Measurements from ENCODE around the gene LEMD1.
A peak's percentile ranks its signal among the peaks of the same experiment; 100 is the strongest.
"Not testable (repeated sequence)": the region's sequence is repeated elsewhere in the genome, so short reads cannot be mapped to it uniquely, and the experiment has no call there.

LEMD1 gene

GRCh38 chr1:205404484-205404883, 17.4 kb downstream of the LEMD1 start:
- not testable (repeated sequence) for H2BK120ac ChIP-seq (ENCODE audit: low read depth, low read length); H3K4me3 ChIP-seq (ENCODE audit: low read length in 2 of 2); H2BK12ac ChIP-seq (ENCODE audit: low read length); H4K91ac ChIP-seq (ENCODE audit: low read depth, low read length, poor library complexity); H4K8ac ChIP-seq (ENCODE audit: low read depth, low read length); H3K9ac ChIP-seq (ENCODE audit: low read depth, low read length, poor library complexity); H3K18ac ChIP-seq (ENCODE audit: low read length); H3K4ac ChIP-seq (ENCODE audit: low read length); H3K27ac ChIP-seq (replicated peaks; ENCODE audit: low read length); H2BK5ac ChIP-seq (ENCODE audit: low read length); H3K4me2 ChIP-seq (ENCODE audit: insufficient read depth, low read length, poor library complexity, severe bottlenecking); H3K4me1 ChIP-seq (ENCODE audit: control insufficient read depth in 2 of 2, insufficient read depth in 1 of 2, low read depth in 1 of 2, low read length in 2 of 2); H3K79me1 ChIP-seq (ENCODE audit: low read depth, low read length); H2AFZ ChIP-seq (ENCODE audit: low read length); H2BK15ac ChIP-seq (ENCODE audit: low read length); H3K9me3 ChIP-seq (replicated peaks in 1 of 2; ENCODE audit: control insufficient read depth in 2 of 2, insufficient read depth in 1 of 2, low read depth in 1 of 2, low read length in 2 of 2); H3K14ac ChIP-seq (ENCODE audit: low read length); DNase-seq (ENCODE audit: low spot score); H3K23ac ChIP-seq (ENCODE audit: low read depth, low read length, poor library complexity); H3K36me3 ChIP-seq (replicated peaks in 1 of 2; ENCODE audit: control insufficient read depth in 2 of 2, insufficient read depth in 2 of 2, low read length in 2 of 2); H3K27me3 ChIP-seq (ENCODE audit: control insufficient read depth in 3 of 3, insufficient read depth in 3 of 3, low read depth in 1 of 3, low read length in 3 of 3); H2AK5ac ChIP-seq (ENCODE audit: low read depth, low read length)
- WGBS, 2 donors (ENCODE audit: extremely low coverage in 2 of 2, insufficient read length in 2 of 2, insufficient replicate concordance in 1 of 2) = no CpG with 5 or more reads among the region's 3 CpGs

- no peak overlapping the region for H3K23ac ChIP-seq (ENCODE audit: low read depth, low read length, poor library complexity)
- peak overlapping the region; percentile 65 for H3K18ac ChIP-seq (ENCODE audit: low read length)
- no peak overlapping the region for H2BK5ac ChIP-seq (ENCODE audit: low read length)
- peak overlapping the region; percentile 94 for H2BK12ac ChIP-seq (ENCODE audit: low read length)
- no CpG with 5 or more reads among the region's 4 CpGs for WGBS, 2 donors (ENCODE audit: extremely low coverage in 2 of 2, insufficient read length in 2 of 2, insufficient replicate concordance in 1 of 2)
- peaks cover 0 to 2% of the 10 kb centered on the region in 2 donors for H3K9me3 ChIP-seq (replicated peaks in 1 of 2; ENCODE audit: control insufficient read depth in 2 of 2, insufficient read depth in 1 of 2, low read depth in 1 of 2, low read length in 2 of 2)
- no peak overlapping the region for H3K4me3 ChIP-seq (ENCODE audit: low read length in 2 of 2)
- no peak overlapping the region for H2BK120ac ChIP-seq (ENCODE audit: low read depth, low read length)
- no peak overlapping the region for H3K14ac ChIP-seq (ENCODE audit: low read length)
- no peak overlapping the region for H2AFZ ChIP-seq (ENCODE audit: low read length)
- H3K79me1 ChIP-seq (ENCODE audit: low read depth, low read length) = no peaks in the 10 kb centered on the region
- no peak overlapping the region for H3K27ac ChIP-seq (replicated peaks; ENCODE audit: low read length)
- H3K9ac ChIP-seq (ENCODE audit: low read depth, low read length, poor library complexity) = peak overlapping the region; percentile 12
- peaks cover 0 to 4% of the 10 kb centered on the region in 2 donors for H3K36me3 ChIP-seq (replicated peaks in 1 of 2; ENCODE audit: control insufficient read depth in 2 of 2, insufficient read depth in 2 of 2, low read length in 2 of 2)
- H3K4me2 ChIP-seq (ENCODE audit: insufficient read depth, low read length, poor library complexity, severe bottlenecking) = no peak overlapping the region
- H3K4ac ChIP-seq (ENCODE audit: low read length) = no peak overlapping the region
- no peak overlapping the region for H4K8ac ChIP-seq (ENCODE audit: low read depth, low read length)
- no peak overlapping the region for H2AK5ac ChIP-seq (ENCODE audit: low read depth, low read length)
- no peak overlapping the region for H4K91ac ChIP-seq (ENCODE audit: low read depth, low read length, poor library complexity)
- DNase-seq (ENCODE audit: low spot score) = no peak
- H2BK15ac ChIP-seq (ENCODE audit: low read length) = no peak overlapping the region
- H3K4me1 ChIP-seq (ENCODE audit: control insufficient read depth in 2 of 2, insufficient read depth in 1 of 2, low read depth in 1 of 2, low read length in 2 of 2) = no peaks in the 10 kb centered on the region
- H3K27me3 ChIP-seq (ENCODE audit: control insufficient read depth in 3 of 3, insufficient read depth in 3 of 3, low read depth in 1 of 3, low read length in 3 of 3) = peaks cover 0 to 3% (median 0%) of the 10 kb centered on the region in 3 experiments
Measured at GRCh38 chr1:205398586-205398985, 23.3 kb downstream of the LEMD1 start.

- Histone ChIP-seq H3K4me2 (ENCODE audit: insufficient read depth, low read length, poor library complexity, severe bottlenecking) (no peak overlapping the region), H3K4ac (ENCODE audit: low read length) (no peak overlapping the region), H3K9ac (ENCODE audit: low read depth, low read length, poor library complexity) (no peak overlapping the region), H3K14ac (ENCODE audit: low read length) (no peak overlapping the region), H3K36me3 (replicated peaks in 1 of 2; ENCODE audit: control insufficient read depth in 2 of 2, insufficient read depth in 2 of 2, low read length in 2 of 2) (peaks cover 0 to 4% of the 10 kb centered on the region in 2 donors), H3K4me1 (ENCODE audit: control insufficient read depth in 2 of 2, insufficient read depth in 1 of 2, low read depth in 1 of 2, low read length in 2 of 2) (no peaks in the 10 kb centered on the region), H2BK15ac (ENCODE audit: low read length) (no peak overlapping the region), H3K79me1 (ENCODE audit: low read depth, low read length) (no peaks in the 10 kb centered on the region), H3K4me3 (ENCODE audit: low read length in 2 of 2) (no peak overlapping the region), H2BK120ac (ENCODE audit: low read depth, low read length) (no peak overlapping the region), H3K27ac (replicated peaks; ENCODE audit: low read length) (no peak overlapping the region), H2AFZ (ENCODE audit: low read length) (no peak overlapping the region), H3K27me3 (ENCODE audit: control insufficient read depth in 3 of 3, insufficient read depth in 3 of 3, low read depth in 1 of 3, low read length in 3 of 3) (peaks cover 0 to 3% (median 0%) of the 10 kb centered on the region in 3 experiments), H2AK5ac (ENCODE audit: low read depth, low read length) (no peak overlapping the region), H4K8ac (ENCODE audit: low read depth, low read length) (no peak overlapping the region), H3K9me3 (replicated peaks in 1 of 2; ENCODE audit: control insufficient read depth in 2 of 2, insufficient read depth in 1 of 2, low read depth in 1 of 2, low read length in 2 of 2) (peaks cover 0 to 2% of the 10 kb centered on the region in 2 donors), H2BK12ac (ENCODE audit: low read length) (no peak overlapping the region), H3K18ac (ENCODE audit: low read length) (no peak overlapping the region), H4K91ac (ENCODE audit: low read depth, low read length, poor library complexity) (no peak overlapping the region), H2BK5ac (ENCODE audit: low read length) (no peak overlapping the region), H3K23ac (ENCODE audit: low read depth, low read length, poor library complexity) (no peak overlapping the region)
- peak; percentile 47 for DNase-seq (ENCODE audit: low spot score)
- no CpG with 5 or more reads among the region's 6 CpGs for WGBS, 2 donors (ENCODE audit: extremely low coverage in 2 of 2, insufficient read length in 2 of 2, insufficient replicate concordance in 1 of 2)
Measured at GRCh38 chr1:205396967-205397616, 24.8 kb downstream of the LEMD1 start.

GRCh38 chr1:205395616-205396015, 26.2 kb downstream of the LEMD1 start:
- no peak overlapping the region for H3K27ac ChIP-seq (replicated peaks; ENCODE audit: low read length)
- H3K27me3 ChIP-seq (ENCODE audit: control insufficient read depth in 3 of 3, insufficient read depth in 3 of 3, low read depth in 1 of 3, low read length in 3 of 3) = peaks cover 0 to 5% (median 0%) of the 10 kb centered on the region in 3 experiments
- no peak overlapping the region for H4K8ac ChIP-seq (ENCODE audit: low read depth, low read length)
- no peaks in the 10 kb centered on the region for H3K4me1 ChIP-seq (ENCODE audit: control insufficient read depth in 2 of 2, insufficient read depth in 1 of 2, low read depth in 1 of 2, low read length in 2 of 2)
- no peaks in the 10 kb centered on the region for H3K79me1 ChIP-seq (ENCODE audit: low read depth, low read length)
- no peak overlapping the region for H3K4me3 ChIP-seq (ENCODE audit: low read length in 2 of 2)
- no peak overlapping the region for H3K18ac ChIP-seq (ENCODE audit: low read length)
- no peak overlapping the region for H3K23ac ChIP-seq (ENCODE audit: low read depth, low read length, poor library complexity)
- no peak overlapping the region for H3K14ac ChIP-seq (ENCODE audit: low read length)
- peaks cover 0 to 2% of the 10 kb centered on the region in 2 donors for H3K9me3 ChIP-seq (replicated peaks in 1 of 2; ENCODE audit: control insufficient read depth in 2 of 2, insufficient read depth in 1 of 2, low read depth in 1 of 2, low read length in 2 of 2)
- DNase-seq (ENCODE audit: low spot score) = no peak
- H2BK120ac ChIP-seq (ENCODE audit: low read depth, low read length) = no peak overlapping the region
- no peak overlapping the region for H2AK5ac ChIP-seq (ENCODE audit: low read depth, low read length)
- H2AFZ ChIP-seq (ENCODE audit: low read length) = no peak overlapping the region
- H4K91ac ChIP-seq (ENCODE audit: low read depth, low read length, poor library complexity) = no peak overlapping the region
- whole genome bisulfite sequencing, 2 donors (ENCODE audit: extremely low coverage in 2 of 2, insufficient read length in 2 of 2, insufficient replicate concordance in 1 of 2) = no CpG with 5 or more reads among the region's 3 CpGs
- no peak overlapping the region for H2BK12ac ChIP-seq (ENCODE audit: low read length)
- no peak overlapping the region for H3K9ac ChIP-seq (ENCODE audit: low read depth, low read length, poor library complexity)
- no peak overlapping the region for H2BK5ac ChIP-seq (ENCODE audit: low read length)
- no peak overlapping the region for H3K4ac ChIP-seq (ENCODE audit: low read length)
- no peak overlapping the region for H2BK15ac ChIP-seq (ENCODE audit: low read length)
- H3K36me3 ChIP-seq (replicated peaks in 1 of 2; ENCODE audit: control insufficient read depth in 2 of 2, insufficient read depth in 2 of 2, low read length in 2 of 2) = peaks cover 0 to 4% of the 10 kb centered on the region in 2 donors
- no peak overlapping the region for H3K4me2 ChIP-seq (ENCODE audit: insufficient read depth, low read length, poor library complexity, severe bottlenecking)

All from neuronal stem cell (in vitro differentiated cells).